ENCODE results near the gene SDK2. TPM values are rescaled to one million over a fixed set of nuclear protein-coding genes. Genes with fewer than 3 reads are reported as not detected.

The SDK2 gene
- polyA plus RNA-seq, 1 of the 3 experiments (the other 2 are of a cell fraction), result 0.02 TPM

DNA sequence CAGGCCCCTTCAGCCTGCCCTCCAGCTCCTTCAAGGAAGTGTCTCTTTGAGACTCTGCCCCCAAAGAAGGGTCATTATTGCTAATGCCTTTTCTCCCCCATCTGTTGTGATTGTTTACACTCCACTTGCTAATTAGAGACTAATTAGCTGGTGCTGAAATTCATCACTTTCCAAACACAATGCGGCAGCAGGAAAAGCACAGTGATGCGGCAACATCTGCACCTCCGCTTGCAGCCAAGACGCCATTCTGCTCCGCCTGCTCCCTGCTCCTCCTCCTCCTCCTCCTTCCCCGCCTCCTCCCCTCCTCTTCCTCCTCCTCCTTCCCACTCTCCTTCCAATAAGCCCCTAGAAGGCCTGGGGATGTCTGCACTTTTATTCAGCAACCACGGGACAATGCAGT is 110.5 kb downstream of the SDK2 start:
- no peak for DNase-seq
- CTCF ChIA-PET, result interaction anchor here (0.8 to 5.6 kb wide), 3 partner anchors 11 to 104 kb away, joined by 3 to 38 read pairs (median 3); no protein-coding TSS in a partner anchor
- no peaks in the 10 kb centered on the region for H3K79me2 ChIP-seq (ENCODE audit: insufficient read depth)
- H3F3A ChIP-seq (replicated peaks; ENCODE audit: insufficient read depth), result no peaks in the 10 kb centered on the region
- no peak overlapping the region for H3K4me2 ChIP-seq
- H3K27me3 ChIP-seq (ENCODE audit: insufficient read depth), result no peaks in the 10 kb centered on the region
- H3K27ac ChIP-seq (ENCODE audit: low read depth in 2 of 2, low read length in 1 of 2), result no peak overlapping the region
- no peak overlapping the region for H3K9ac ChIP-seq
- H2AFZ ChIP-seq (ENCODE audit: low read depth), result no peak overlapping the region
- peaks cover 0 to 60% of the 10 kb centered on the region in 2 experiments; a peak in 1 of 4 replicates for H3K4me1 ChIP-seq (ENCODE audit: control insufficient read depth in 1 of 2, insufficient read depth in 2 of 2, low read depth in 1 of 2, low read length in 1 of 2)
- no peaks in the 10 kb centered on the region for H3K36me3 ChIP-seq (replicated peaks in 1 of 2; ENCODE audit: control insufficient read depth in 1 of 2, insufficient read depth in 2 of 2, low read length in 1 of 2)
- POLR2A ChIA-PET, result no interaction called here
- H4K20me1 ChIP-seq (ENCODE audit: insufficient read depth), result no peaks in the 10 kb centered on the region
- WGBS (ENCODE audit: low lambda C conversion rate), result 74% methylated on average over 7 of the region's 7 CpGs
- TF ChIP-seq EP300 (IDR thresholded peaks at IDR 0.05; ENCODE audit: borderline replicate concordance in 1 of 2, low read depth in 1 of 2, low read length in 1 of 2) (no peak), RXRA (IDR thresholded peaks at IDR 0.05; ENCODE audit: borderline replicate concordance, low read depth) (no peak), FOXJ3 (CRISPR knock-in tag; IDR thresholded peaks at IDR 0.05) (no peak), FOXM1 (IDR thresholded peaks at IDR 0.05; ENCODE audit: low read depth) (no peak), MXI1 (IDR thresholded peaks at IDR 0.05; ENCODE audit: low read depth, low read length) (no peak), GATA2 (CRISPR knock-in tag; IDR thresholded peaks at IDR 0.05) (no peak), CHD2 (IDR thresholded peaks at IDR 0.05; ENCODE audit: low read length, partially characterized antibody) (no peak), RCOR1 (IDR thresholded peaks at IDR 0.05; ENCODE audit: low read length) (no peak), YY1 (IDR thresholded peaks at IDR 0.05; ENCODE audit: low read depth) (no peak), TAF1 (IDR thresholded peaks at IDR 0.05; ENCODE audit: borderline replicate concordance, low read depth, low read length) (no peak), TCF12 (IDR thresholded peaks at IDR 0.05) (no peak), SIN3A (IDR thresholded peaks at IDR 0.05; ENCODE audit: borderline replicate concordance, low read depth, low read length) (no peak)
- TF ChIP-seq, protein P1, sequence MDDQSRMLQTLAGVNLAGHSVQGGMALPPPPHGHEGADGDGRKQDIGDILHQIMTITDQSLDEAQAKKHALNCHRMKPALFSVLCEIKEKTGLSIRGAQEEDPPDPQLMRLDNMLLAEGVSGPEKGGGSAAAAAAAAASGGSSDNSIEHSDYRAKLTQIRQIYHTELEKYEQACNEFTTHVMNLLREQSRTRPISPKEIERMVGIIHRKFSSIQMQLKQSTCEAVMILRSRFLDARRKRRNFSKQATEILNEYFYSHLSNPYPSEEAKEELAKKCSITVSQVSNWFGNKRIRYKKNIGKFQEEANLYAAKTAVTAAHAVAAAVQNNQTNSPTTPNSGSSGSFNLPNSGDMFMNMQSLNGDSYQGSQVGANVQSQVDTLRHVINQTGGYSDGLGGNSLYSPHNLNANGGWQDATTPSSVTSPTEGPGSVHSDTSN (IDR thresholded peaks at IDR 0.05), result no peak
- TF ChIP-seq, protein P2, sequence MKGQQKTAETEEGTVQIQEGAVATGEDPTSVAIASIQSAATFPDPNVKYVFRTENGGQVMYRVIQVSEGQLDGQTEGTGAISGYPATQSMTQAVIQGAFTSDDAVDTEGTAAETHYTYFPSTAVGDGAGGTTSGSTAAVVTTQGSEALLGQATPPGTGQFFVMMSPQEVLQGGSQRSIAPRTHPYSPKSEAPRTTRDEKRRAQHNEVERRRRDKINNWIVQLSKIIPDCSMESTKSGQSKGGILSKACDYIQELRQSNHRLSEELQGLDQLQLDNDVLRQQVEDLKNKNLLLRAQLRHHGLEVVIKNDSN (IDR thresholded peaks at IDR 0.05; ENCODE audit: borderline replicate concordance, low read depth), result no peak
- TF ChIP-seq, protein P3, sequence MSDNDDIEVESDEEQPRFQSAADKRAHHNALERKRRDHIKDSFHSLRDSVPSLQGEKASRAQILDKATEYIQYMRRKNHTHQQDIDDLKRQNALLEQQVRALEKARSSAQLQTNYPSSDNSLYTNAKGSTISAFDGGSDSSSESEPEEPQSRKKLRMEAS (IDR thresholded peaks at IDR 0.05; ENCODE audit: low read depth), result no peak
- TF ChIP-seq, protein P4, sequence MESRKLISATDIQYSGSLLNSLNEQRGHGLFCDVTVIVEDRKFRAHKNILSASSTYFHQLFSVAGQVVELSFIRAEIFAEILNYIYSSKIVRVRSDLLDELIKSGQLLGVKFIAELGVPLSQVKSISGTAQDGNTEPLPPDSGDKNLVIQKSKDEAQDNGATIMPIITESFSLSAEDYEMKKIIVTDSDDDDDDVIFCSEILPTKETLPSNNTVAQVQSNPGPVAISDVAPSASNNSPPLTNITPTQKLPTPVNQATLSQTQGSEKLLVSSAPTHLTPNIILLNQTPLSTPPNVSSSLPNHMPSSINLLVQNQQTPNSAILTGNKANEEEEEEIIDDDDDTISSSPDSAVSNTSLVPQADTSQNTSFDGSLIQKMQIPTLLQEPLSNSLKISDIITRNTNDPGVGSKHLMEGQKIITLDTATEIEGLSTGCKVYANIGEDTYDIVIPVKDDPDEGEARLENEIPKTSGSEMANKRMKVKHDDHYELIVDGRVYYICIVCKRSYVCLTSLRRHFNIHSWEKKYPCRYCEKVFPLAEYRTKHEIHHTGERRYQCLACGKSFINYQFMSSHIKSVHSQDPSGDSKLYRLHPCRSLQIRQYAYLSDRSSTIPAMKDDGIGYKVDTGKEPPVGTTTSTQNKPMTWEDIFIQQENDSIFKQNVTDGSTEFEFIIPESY (IDR thresholded peaks at IDR 0.05; ENCODE audit: borderline replicate concordance, low read depth), result no peak
- no peaks in the 10 kb centered on the region for H3K9me2 ChIP-seq
- no peaks in the 10 kb centered on the region for H3K9me3 ChIP-seq
- H3K4me3 ChIP-seq (ENCODE audit: low read depth in 2 of 2, low read length in 1 of 2), result no peak overlapping the region
